Measurements from ENCODE around the gene ROBO2.

The ROBO2 gene

GRCh38 chr3:77427528-77427927, 387.6 kb downstream of the ROBO2 start:
- DNase-seq = no peak

- no peak for DNase-seq
Measured at GRCh38 chr3:77436908-77437307, 397.0 kb downstream of the ROBO2 start.

- DNase-seq = no peak
Measured at GRCh38 chr3:77446084-77446483, 406.2 kb downstream of the ROBO2 start.

DNA sequence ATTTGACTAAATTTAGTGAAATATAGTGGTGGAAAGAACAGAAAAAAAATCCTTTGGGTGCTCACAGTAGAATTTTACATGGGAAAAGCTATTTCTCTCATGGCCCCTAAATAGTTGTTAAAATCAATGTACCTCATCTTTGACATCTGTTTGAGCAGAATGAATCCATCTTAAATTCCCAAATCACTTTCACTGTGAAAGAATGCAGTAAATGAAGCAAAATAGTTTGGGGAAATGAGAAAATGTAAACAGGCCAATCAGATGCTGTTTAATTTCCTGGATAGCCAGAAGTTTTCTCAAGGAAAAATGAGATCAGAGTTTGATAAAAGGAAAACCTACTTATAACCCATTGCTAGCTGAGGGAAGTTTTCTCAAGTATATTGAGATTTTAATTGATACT, 406.9 kb downstream of the ROBO2 start:
- no peak for DNase-seq

DNA sequence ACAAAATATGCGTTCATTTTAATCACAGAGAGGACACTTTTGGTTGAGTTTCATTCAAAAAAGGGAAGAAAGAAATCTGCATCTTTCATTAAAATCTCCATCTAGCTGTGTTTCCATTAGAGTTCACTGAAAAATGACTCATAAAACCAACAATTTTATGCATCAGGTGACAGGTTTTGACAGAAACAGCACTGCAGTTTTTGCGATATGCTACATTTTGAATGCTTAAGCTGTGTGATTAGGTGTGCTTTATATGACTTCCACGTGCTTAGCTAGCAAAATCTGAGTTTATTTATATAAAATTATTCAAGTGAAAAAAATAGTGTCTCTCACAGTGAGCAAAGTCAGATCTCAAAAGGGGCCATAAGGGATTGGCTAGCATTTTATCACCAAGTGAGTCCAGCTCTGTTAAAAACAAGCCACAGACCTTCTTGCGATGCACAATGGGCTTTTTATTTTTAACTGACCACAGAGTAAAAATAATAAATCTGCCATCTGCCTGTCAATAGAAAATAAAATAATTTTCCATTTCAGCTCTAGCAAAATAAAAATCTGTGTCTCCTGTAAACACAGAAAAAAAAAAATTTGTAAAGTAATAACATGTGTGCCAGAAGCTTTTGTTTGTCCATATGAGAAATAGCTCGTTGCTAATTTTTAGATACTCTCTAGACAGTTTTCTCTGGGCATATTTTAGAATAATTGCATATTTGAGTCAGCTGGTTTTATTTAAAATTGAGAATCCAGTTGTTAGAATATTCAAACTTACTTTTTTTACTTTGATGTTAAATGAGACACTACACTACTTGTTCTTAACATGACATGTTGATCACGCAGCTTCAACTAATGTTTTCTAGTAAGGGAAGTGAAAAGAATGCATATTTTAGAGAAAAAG, 409.8 kb downstream of the ROBO2 start:
- DNase-seq = no peak

DNA sequence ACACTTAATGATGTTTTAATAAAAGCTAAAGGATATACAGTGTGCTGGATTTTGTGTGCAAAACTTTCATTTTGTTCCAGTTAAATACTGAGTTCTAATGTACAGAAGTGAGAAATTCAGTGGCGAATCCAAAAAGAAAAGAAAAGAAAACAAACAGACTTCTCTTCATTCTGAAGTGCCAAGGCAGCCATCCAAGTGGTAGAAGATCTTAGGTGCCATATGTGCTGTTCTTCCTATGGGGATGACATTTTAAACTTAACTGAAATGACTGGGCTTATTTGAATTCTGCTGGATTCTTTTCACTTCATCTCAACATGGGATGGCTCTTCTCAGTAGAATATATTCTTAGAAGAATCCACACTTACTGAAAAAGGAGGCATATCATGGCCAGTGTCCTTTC, 416.5 kb downstream of the ROBO2 start:
- DNase-seq = no peak

- no peak for DNase-seq
Measured at GRCh38 chr3:77456906-77457305, 417.0 kb downstream of the ROBO2 start.

GRCh38 chr3:77459926-77460325, 420.0 kb downstream of the ROBO2 start:
- DNase-seq = no peak

GRCh38 chr3:77460326-77460725, 420.4 kb downstream of the ROBO2 start:
- no peak for DNase-seq

DNA sequence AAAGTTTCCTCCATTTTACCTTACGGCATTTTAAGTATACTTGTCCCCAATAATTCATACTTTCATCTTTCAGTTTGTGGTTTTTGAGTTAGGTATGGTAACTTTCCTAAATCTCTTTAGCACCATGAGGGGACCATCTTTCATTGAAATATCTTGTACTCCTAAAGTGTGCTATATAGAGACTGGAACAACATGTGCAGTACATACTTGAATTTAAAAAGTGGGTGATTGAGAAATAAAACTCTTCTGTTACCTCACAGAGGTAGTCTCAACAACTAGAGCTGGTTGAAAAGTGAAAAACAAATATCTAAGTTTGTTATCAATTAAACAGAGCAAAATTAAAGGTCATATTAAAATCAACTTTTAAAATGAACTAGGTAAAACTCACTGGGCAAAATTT, 423.1 kb downstream of the ROBO2 start:
- no peak for DNase-seq

DNA sequence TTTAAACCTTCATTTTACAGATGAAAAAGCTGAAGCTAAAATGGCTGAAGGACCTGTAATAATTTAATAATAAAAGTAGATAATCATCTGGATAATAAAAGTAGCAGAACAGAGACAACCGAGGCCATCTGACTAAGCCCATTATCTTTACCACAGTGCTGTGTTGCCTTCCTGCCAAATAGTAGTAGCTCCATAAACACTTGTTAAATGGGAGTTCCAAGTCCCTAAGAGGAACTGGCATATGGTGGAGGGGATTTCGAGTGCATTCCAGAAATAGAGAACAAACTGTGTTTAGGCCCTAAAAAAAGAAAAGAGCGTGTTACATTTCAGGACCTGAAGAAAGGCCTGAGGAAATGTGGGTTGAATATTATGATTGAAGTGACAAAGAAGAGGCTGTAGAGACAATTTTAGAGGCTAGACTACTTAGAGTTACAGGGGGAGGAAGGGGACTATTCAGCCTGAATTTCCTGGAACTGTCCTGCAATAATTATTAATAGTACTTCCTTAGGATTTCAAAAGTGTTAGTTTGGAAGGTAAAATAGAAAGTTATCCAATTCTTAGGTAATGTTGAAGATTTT, 424.3 kb downstream of the ROBO2 start:
- no peak for DNase-seq

DNA sequence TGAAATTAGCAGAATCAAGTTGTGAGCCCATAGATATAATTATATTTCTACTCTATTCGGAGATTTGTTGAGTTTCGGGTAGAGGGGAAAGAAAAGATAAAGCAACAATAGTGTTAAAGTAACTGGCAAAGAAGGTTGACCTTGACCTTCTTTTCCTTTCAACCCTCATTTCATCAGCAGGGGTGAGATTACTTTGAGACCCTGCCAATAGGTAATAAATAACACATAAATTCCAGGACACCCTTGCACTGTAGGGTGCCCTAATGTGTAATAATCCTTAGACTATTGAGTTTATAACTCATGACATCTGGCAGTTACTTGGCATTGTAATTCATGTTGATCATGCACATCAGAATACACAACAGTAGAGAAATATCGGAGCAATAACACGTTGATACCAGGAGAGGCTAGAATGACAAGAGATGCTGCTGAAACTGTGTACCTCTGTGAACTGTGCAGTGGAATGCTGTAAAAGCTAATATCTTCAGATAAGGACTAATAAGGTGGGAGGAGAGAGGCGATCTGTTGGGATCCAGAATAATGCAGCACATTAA, 426.7 kb downstream of the ROBO2 start:
- DNase-seq = no peak

GRCh38 chr3:77467702-77468625, 428.1 kb downstream of the ROBO2 start:
- no peak for DNase-seq

GRCh38 chr3:77468626-77469020, 428.7 kb downstream of the ROBO2 start:
- no peak for DNase-seq

GRCh38 chr3:77475507-77475906, 435.6 kb downstream of the ROBO2 start:
- no peak for DNase-seq

GRCh38 chr3:77479021-77479420, 439.1 kb downstream of the ROBO2 start:
- no peak for DNase-seq

DNA sequence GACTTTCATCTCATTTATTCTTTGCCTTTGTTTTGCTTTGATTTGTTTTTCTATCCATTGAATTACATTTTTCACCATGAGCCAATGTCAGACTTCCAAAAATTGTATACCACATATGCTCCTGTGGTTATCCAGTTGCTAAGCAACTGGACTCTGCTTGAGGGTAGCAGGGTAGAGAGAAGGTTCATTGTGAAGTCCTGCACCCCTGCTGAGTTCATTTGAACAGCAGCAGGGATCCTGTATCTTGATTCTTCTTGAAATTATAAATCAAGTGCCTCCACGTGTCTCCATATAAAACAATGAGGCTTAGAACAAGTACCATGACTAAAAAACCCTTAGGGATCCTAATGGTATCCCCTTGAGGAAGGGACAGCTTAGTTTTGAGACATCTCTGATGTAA, 449.3 kb downstream of the ROBO2 start:
- DNase-seq = no peak

DNA sequence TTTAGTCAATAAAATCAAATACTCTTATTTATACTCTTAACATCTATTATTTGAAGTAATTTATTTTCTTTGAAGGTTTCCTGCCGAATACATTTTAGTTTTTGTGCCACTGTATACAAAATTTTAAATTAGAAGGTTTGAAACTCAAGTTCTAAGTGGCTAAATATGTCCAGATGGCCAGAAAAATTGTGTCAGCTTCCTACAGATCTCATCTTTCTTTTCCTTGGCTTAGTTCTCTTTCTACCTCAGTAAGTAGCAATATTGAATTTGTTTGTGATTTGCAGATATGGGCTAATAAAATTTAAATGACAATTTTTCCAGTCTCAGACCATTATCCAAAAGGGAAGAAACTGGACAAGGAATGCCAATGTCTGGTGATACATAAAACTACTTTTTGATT, 452.1 kb downstream of the ROBO2 start:
- DNase-seq = no peak

GRCh38 chr3:77500721-77501120, 460.8 kb downstream of the ROBO2 start:
- no peak for DNase-seq

- no peak for DNase-seq
Measured at GRCh38 chr3:77506384-77506783, 466.5 kb downstream of the ROBO2 start.

GRCh38 chr3:77513542-77513941, 473.6 kb downstream of the ROBO2 start:
- no peak for DNase-seq

DNA sequence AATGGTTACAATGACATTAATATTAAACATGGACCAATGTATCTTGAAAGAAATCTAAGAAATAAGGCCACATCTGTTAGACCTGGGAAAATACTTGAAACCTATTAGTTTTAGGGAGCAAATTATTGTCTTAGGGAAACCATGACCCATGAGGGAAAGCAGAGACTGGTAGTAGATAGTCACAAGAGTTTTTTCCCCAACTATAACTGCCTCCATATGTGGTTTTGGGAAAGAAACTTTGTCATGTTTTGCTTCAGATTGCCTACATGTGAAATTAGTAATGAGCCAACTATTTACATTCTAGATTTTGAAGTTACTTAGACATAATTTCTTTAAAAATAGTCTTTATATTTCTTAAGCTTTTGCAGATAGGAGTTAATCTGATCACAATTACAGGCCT, 474.9 kb downstream of the ROBO2 start:
- no peak for DNase-seq

DNA sequence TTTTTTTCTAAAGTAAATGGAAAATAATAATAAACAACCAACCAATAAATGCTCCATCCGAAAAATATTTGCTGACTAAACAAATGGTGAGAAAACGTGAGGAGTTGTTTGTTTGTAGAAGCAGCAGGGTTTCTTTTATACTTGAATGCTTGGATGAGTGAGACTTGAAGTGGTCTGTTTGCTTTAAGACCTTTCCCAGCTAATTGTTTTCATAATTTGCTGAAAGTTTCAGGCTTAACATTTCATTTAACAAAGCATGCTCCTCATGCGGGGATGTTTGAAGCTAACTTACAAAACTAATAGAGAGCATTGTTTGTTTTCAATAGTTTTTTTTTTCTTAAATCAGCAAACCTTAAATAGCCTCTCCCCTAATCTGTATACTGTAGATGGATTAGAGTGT, 484.6 kb downstream of the ROBO2 start:
- no peak for DNase-seq

All from suppressor macrophage treated with lipopolysaccharide for 4 hours (primary cell).